Fibroblast of mammary gland (primary cell): ENCODE data around the gene CDH4.

ENCODE experiments used
- DNase-seq: peaks from one replicate; pipeline ENCODE4 v3.0.0-alpha.2; 2010; ENCODE audit warnings: low read depth
- H3K4me3 ChIP-seq: 2 replicates; pipeline ENCODE4 v1.5.1; 2011; ENCODE audit warnings: low read depth, mild to moderate bottlenecking, low read length, moderate library complexity; ENCODE audit not compliant: control insufficient read depth
- TF ChIP-seq, protein P1 (sequence below): conservative IDR thresholded peaks from 2 replicates; pipeline ENCODE4 v1.5.1; 2011; ENCODE audit warnings: low read depth, low read length, inconsistent platforms; ENCODE audit not compliant: control insufficient read depth, insufficient read depth

Gene CDH4

DNA sequence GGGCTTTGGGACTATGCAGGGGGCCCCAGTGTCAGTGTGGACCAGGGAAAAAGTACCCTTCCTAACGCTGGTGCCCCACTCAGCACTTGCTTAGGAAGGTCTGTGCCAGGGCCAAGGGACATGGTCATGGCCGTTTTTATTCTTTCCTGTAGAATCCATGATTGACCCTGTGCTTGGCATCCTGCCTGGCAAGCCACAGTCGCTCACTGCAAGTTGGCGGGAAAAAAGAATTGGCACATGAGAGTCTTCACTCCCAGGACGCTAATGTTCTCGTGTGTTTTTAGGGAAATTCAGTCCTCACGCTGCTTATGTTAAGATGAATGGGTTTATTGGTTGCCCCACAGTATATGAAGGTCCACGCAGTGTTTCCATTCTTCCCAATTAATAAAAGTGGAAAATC lies 253.4 kb downstream of the CDH4 start:
- no peak overlapping the region for H3K4me3 ChIP-seq
- no peak for DNase-seq
- TF ChIP-seq, protein P1, sequence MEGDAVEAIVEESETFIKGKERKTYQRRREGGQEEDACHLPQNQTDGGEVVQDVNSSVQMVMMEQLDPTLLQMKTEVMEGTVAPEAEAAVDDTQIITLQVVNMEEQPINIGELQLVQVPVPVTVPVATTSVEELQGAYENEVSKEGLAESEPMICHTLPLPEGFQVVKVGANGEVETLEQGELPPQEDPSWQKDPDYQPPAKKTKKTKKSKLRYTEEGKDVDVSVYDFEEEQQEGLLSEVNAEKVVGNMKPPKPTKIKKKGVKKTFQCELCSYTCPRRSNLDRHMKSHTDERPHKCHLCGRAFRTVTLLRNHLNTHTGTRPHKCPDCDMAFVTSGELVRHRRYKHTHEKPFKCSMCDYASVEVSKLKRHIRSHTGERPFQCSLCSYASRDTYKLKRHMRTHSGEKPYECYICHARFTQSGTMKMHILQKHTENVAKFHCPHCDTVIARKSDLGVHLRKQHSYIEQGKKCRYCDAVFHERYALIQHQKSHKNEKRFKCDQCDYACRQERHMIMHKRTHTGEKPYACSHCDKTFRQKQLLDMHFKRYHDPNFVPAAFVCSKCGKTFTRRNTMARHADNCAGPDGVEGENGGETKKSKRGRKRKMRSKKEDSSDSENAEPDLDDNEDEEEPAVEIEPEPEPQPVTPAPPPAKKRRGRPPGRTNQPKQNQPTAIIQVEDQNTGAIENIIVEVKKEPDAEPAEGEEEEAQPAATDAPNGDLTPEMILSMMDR: no peak

DNA sequence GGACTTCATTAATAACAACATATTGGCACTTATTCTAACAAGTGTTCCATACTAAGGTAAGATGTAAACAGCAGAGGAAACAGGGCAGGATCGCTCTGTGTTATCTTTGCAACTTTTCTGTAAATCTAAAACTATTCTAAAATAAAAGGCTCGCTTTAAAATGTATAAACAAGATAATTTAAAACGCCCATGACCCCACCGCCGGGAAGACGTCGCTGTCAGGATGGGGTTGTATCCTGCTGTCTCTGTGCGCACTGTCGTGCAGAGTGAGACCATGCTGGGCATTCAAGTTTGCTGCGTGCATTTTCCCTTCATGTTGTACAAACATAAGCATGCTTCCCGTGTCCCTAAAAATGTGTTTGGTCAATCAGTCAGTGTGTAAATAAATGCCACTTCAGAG lies 255.7 kb downstream of the CDH4 start:
- TF ChIP-seq, protein P1: no peak
- DNase-seq: no peak
- H3K4me3 ChIP-seq: no peak overlapping the region

DNA sequence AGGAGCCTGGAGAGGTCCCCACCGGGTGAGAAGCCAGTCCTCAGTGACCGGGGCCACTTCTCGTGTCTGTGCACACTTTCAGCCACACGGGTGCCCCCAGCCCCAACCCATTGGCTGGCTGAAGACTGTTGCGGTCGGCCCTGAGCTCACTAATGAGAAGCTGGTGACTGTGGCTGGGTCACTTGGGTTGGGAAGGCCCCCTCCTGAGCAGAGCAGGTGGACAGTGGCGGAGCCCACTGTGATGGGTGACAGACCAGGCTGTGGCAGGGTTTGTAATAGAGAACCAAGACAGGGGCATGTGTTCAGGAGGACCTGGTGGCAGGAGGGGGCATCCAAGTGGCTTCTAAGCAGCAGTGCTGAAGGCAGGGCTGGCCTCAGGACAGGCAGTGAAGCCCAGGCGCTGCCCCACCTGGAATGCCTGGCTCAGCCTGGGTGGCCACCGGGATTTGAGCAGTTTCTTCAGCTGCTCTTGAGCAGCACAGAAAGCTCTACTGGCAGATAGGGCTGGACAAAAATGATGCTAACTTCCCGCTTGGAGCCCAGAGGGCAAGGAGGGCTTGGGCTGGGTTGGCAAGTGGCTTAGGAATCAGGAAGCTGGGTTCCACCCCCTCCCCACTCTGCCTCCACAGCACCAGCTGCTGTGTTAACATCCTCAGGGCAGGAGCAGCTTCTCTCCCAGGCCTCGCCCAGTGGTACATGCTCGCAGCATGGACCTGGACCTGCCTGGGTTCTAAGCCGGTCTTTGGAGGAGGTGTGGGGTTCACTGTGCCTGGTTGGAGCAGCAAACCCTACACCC lies 256.4 kb downstream of the CDH4 start:
- TF ChIP-seq, protein P1: no peak

DNA sequence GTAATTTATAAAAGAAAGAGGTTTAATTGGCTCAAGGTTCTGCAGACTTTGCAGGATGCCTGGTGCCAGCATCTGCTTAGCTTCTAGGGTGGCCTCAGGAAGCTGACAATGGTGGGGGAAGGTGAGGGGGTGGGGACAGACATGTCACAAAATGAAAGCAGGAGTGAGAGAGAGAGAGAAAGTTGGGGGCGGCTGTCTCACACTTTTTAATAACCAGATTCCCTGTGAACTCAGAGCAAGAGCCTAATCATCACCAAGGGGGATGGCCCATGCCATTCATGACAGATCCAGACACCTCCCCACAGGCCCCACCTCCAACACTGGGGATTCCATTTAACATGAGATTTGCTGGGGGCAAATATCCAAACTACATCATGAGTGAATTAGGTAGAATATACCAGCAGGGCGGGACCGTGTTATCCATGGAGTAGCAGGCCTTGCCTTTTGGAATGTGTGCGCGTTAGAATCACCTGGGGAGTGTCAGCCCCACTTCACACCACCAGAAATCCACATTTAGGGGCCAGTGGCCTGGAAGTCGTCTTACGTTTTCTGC lies 258.8 kb downstream of the CDH4 start:
- DNase-seq: no peak
- TF ChIP-seq, protein P1: no peak
- no peak overlapping the region for H3K4me3 ChIP-seq

More for the DNA sequence above, 256.4 kb downstream of the CDH4 start:
- no peak for DNase-seq
- no peak overlapping the region for H3K4me3 ChIP-seq

DNA sequence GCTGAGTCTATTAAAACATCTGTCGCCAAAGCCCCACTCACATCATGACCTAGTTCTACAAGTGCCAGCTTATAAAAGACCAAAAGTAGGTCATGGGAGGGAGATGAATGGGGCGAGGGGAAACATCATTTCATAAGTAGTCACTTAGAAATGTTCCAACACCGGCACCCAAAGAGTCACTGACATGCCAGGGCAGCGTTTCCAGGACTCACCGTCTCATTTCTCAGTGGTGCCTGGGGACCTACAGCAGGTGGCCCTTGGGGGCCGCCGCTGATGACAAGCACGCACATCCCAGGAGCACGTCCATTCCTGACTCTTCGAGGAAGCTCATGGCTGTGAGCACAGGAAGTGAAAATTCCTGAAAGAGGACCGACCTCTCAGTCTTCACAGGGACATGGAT lies 260.4 kb downstream of the CDH4 start:
- DNase-seq: no peak
- TF ChIP-seq, protein P1: no peak
- H3K4me3 ChIP-seq: no peak overlapping the region

DNA sequence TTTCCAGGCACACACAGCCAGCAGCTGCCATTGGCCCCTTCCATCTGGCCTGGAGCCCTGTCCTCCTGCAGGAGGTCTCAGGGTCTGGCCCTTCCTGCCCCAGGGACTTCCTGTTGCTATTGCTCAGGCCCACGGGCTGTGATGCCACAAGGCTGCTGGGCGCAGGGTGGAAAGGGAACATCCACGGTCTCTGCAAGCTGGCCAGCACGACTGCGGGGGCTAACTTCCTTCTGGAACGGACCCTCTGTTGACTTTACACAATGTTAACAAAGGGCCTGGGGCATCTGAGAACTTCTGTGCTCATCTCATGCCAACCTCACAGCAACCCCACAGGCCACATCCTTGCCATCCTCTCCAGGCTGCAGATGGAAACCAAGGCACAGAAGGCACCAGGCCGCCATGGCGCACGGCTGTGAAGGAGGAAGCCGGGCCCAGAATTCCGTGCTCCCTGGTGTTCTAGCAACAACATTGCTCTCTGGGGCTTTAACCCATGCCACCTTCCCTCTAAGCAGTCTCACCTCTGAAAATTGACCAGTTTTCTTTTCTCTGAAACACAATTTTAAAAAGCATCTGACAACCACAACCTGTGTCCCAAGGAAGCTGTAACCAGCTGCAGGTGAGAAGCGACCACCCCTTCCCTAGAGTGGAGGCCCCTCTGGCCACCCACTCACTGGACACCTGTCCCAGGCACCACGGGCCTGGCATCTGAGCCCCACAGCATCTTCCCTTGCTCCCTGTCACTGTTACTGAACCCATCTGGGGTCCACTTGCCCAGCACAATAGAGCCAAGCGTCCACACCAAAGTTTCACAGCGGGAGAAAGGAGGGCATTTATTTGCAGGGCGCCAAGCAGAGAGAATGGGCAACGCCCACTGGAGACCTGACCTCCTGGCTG lies 261.3 kb downstream of the CDH4 start:
- no peak for DNase-seq
- TF ChIP-seq, protein P1: no peak
- no peak overlapping the region for H3K4me3 ChIP-seq
